ENCODE results near the gene ONECUT1. TPM values are rescaled to one million over a fixed set of nuclear protein-coding genes. Genes with fewer than 3 reads are reported as not detected.

The ONECUT1 gene
- total RNA-seq, 2 donors from 2014 or later: 1.8 to 5.3 TPM

- peak overlapping the region; percentile 63 for H3K4me3 Mint-ChIP-seq
- no peak overlapping the region for H3K27ac Mint-ChIP-seq
- H3K9me3 Mint-ChIP-seq: no peaks in the 10 kb centered on the region
- H3K4me1 Mint-ChIP-seq: peaks cover 37% of the 10 kb centered on the region
- WGBS, 2 experiments (ENCODE audit: insufficient coverage in 1 of 2, insufficient read length in 1 of 2): 2 to 8% methylated on average over 15 to 27 of the region's 27 CpGs
- peaks cover 87% of the 10 kb centered on the region for H3K27me3 Mint-ChIP-seq (ENCODE audit: insufficient read depth)
- Histone ChIP-seq H3K36me3 (ENCODE audit: control insufficient read depth, insufficient read depth, low read length) (no peaks in the 10 kb centered on the region), H3K27me3 (ENCODE audit: control insufficient read depth, insufficient read depth, low read length, poor library complexity, severe bottlenecking) (peaks cover 98% of the 10 kb centered on the region), H3K4me3 (ENCODE audit: low read length) (peak overlapping the region; percentile 76), H3K9me3 (ENCODE audit: control insufficient read depth, low read length) (no peaks in the 10 kb centered on the region), H3K27ac (ENCODE audit: low read depth, low read length) (no peak overlapping the region), H3K9ac (ENCODE audit: extremely low read depth, low read length, poor library complexity, severe bottlenecking) (no peak overlapping the region), H3K4me1 (ENCODE audit: control insufficient read depth, insufficient read depth, low read length) (peaks cover 18% of the 10 kb centered on the region)
- no peaks in the 10 kb centered on the region for H3K36me3 Mint-ChIP-seq (ENCODE audit: low read depth)
- TF ChIP-seq CTCF (conservative IDR thresholded peaks at IDR 0.05): no peak
- DNase-seq: peak; percentile 65
Measured at GRCh38 chr15:52785672-52786406, 4.3 kb downstream of the ONECUT1 start.

- H3K27me3 Mint-ChIP-seq (ENCODE audit: insufficient read depth): peaks cover 90% of the 10 kb centered on the region
Measured at GRCh38 chr15:52784799-52785671, 5.1 kb downstream of the ONECUT1 start.

More at GRCh38 chr15:52784799-52785671, 5.1 kb downstream of the ONECUT1 start:
- Histone ChIP-seq H3K4me3 (ENCODE audit: low read length) (peak overlapping the region; percentile 76), H3K9ac (ENCODE audit: extremely low read depth, low read length, poor library complexity, severe bottlenecking) (no peak overlapping the region), H3K4me1 (ENCODE audit: control insufficient read depth, insufficient read depth, low read length) (peaks cover 18% of the 10 kb centered on the region), H3K27ac (ENCODE audit: low read depth, low read length) (peak overlapping the region; percentile 77), H3K27me3 (ENCODE audit: control insufficient read depth, insufficient read depth, low read length, poor library complexity, severe bottlenecking) (peaks cover 94% of the 10 kb centered on the region), H3K9me3 (ENCODE audit: control insufficient read depth, low read length) (no peaks in the 10 kb centered on the region), H3K36me3 (ENCODE audit: control insufficient read depth, insufficient read depth, low read length) (no peaks in the 10 kb centered on the region)
- peak overlapping the region; percentile 63 for H3K4me3 Mint-ChIP-seq
- no peaks in the 10 kb centered on the region for H3K9me3 Mint-ChIP-seq
- DNase-seq: peak; percentile 77
- peaks cover 39% of the 10 kb centered on the region for H3K4me1 Mint-ChIP-seq
- WGBS, 2 experiments (ENCODE audit: insufficient coverage in 1 of 2, insufficient read length in 1 of 2): 1% methylated on average over 30 to 64 of the region's 64 CpGs
- TF ChIP-seq CTCF (conservative IDR thresholded peaks at IDR 0.05): peak; percentile 14
- no peaks in the 10 kb centered on the region for H3K36me3 Mint-ChIP-seq (ENCODE audit: low read depth)
- no peak overlapping the region for H3K27ac Mint-ChIP-seq
